ENCODE measurements around the gene IZUMO4. TPM values are rescaled to one million over a fixed set of nuclear protein-coding genes. Genes with fewer than 3 reads are reported as not detected.

IZUMO4 gene
- total RNA-seq, 1 donor from 2014 or later: 5.8 TPM

- Mint-ChIP-seq H3K9me3 (ENCODE audit: unreplicated experiment) (no peaks in the 10 kb centered on the region), H3K27me3 (ENCODE audit: low read depth, unreplicated experiment) (no peaks in the 10 kb centered on the region), H3K4me1 (ENCODE audit: low read depth, unreplicated experiment) (peaks cover 20% of the 10 kb centered on the region), H3K27ac (ENCODE audit: unreplicated experiment) (no peak overlapping the region), H3K36me3 (ENCODE audit: low read depth, unreplicated experiment) (peaks cover 4% of the 10 kb centered on the region), H3K4me3 (ENCODE audit: unreplicated experiment) (no peak overlapping the region)
- Histone ChIP-seq H3K36me3 (ENCODE audit: insufficient read depth, low read length) (peaks cover 2% of the 10 kb centered on the region), H3K27ac (ENCODE audit: low read depth, low read length) (no peak overlapping the region), H3K9ac (ENCODE audit: low read length) (no peak overlapping the region), H3K9me3 (ENCODE audit: insufficient read depth, low read depth, low read length) (no peaks in the 10 kb centered on the region), H4K20me1 (ENCODE audit: insufficient read depth, low read length) (peaks cover 96% of the 10 kb centered on the region), H2AFZ (ENCODE audit: low read depth, low read length) (no peak overlapping the region), H3K79me2 (ENCODE audit: insufficient read depth, low read length) (peaks cover 98% of the 10 kb centered on the region), H3K4me3 (ENCODE audit: insufficient read depth, low read depth, low read length) (no peak overlapping the region), H3K4me1 (ENCODE audit: insufficient read depth, low read length) (peaks cover 12% of the 10 kb centered on the region), H3K27me3 (ENCODE audit: insufficient read depth, low read length) (no peaks in the 10 kb centered on the region), H3K4me2 (ENCODE audit: low read length) (peak overlapping the region; percentile 10)
- TF ChIP-seq CTCF (IDR thresholded peaks at IDR 0.05; ENCODE audit: insufficient read depth, low read depth, low read length) (no peak), EZH2 (IDR thresholded peaks at IDR 0.05; ENCODE audit: insufficient read depth, low read length) (no peak)
- FAIRE-seq: no peak
- no peak for DNase-seq (ENCODE audit: low read depth)
Measured at GRCh38 chr19:2145831-2146241, 49.1 kb downstream of the IZUMO4 start.

- Mint-ChIP-seq H3K36me3 (ENCODE audit: low read depth, unreplicated experiment) (peaks cover 4% of the 10 kb centered on the region), H3K9me3 (ENCODE audit: unreplicated experiment) (no peaks in the 10 kb centered on the region), H3K27me3 (ENCODE audit: low read depth, unreplicated experiment) (no peaks in the 10 kb centered on the region), H3K4me3 (ENCODE audit: unreplicated experiment) (peak overlapping the region; percentile 92), H3K4me1 (ENCODE audit: low read depth, unreplicated experiment) (peaks cover 20% of the 10 kb centered on the region), H3K27ac (ENCODE audit: unreplicated experiment) (no peak overlapping the region)
- Histone ChIP-seq H3K9ac (ENCODE audit: low read length) (no peak overlapping the region), H3K4me3 (ENCODE audit: insufficient read depth, low read depth, low read length) (no peak overlapping the region), H3K4me1 (ENCODE audit: insufficient read depth, low read length) (peaks cover 17% of the 10 kb centered on the region), H3K79me2 (ENCODE audit: insufficient read depth, low read length) (peaks cover 76% of the 10 kb centered on the region), H3K4me2 (ENCODE audit: low read length) (peak overlapping the region; percentile 23), H3K27ac (ENCODE audit: low read depth, low read length) (no peak overlapping the region), H3K9me3 (ENCODE audit: insufficient read depth, low read depth, low read length) (no peaks in the 10 kb centered on the region), H4K20me1 (ENCODE audit: insufficient read depth, low read length) (peaks cover 71% of the 10 kb centered on the region), H3K36me3 (ENCODE audit: insufficient read depth, low read length) (peaks cover 2% of the 10 kb centered on the region), H3K27me3 (ENCODE audit: insufficient read depth, low read length) (no peaks in the 10 kb centered on the region), H2AFZ (ENCODE audit: low read depth, low read length) (no peak overlapping the region)
- TF ChIP-seq EZH2 (IDR thresholded peaks at IDR 0.05; ENCODE audit: insufficient read depth, low read length): no peak
- TF ChIP-seq CTCF (IDR thresholded peaks at IDR 0.05; ENCODE audit: insufficient read depth, low read depth, low read length): no peak
- FAIRE-seq (no peak), DNase-seq (ENCODE audit: low read depth) (no peak)
Measured at GRCh38 chr19:2148482-2149135, 51.9 kb downstream of the IZUMO4 start.

Other genes starting within 250 kb of the IZUMO4 start
- gene REXO1, start 248.4 kb upstream of the IZUMO4 start, total RNA-seq: 35.5 and 36.2 TPM in 2 replicates
- gene KLF16, start 233.3 kb upstream of the IZUMO4 start, total RNA-seq: 52.4 and 58.1 TPM in 2 replicates
- 56.7 and 61.4 TPM in 2 replicates for gene ABHD17A, start 211.4 kb upstream of the IZUMO4 start, total RNA-seq
- gene ADAT3, start 191.5 kb upstream of the IZUMO4 start, total RNA-seq: 3.7 and 5.7 TPM in 2 replicates
- gene SCAMP4, start 191.5 kb upstream of the IZUMO4 start, total RNA-seq: 72.2 and 73.4 TPM in 2 replicates
- 60.8 and 64.1 TPM in 2 replicates for gene CSNK1G2, start 155.7 kb upstream of the IZUMO4 start, total RNA-seq
- 49.5 and 53.7 TPM in 2 replicates for gene BTBD2, start 81.2 kb upstream of the IZUMO4 start, total RNA-seq
- 123 and 146 TPM in 2 replicates for gene MKNK2, start 45.7 kb upstream of the IZUMO4 start, total RNA-seq
- gene MOB3A, start 589 bp upstream of the IZUMO4 start, total RNA-seq: 45.3 and 47.2 TPM in 2 replicates
- 162 and 167 TPM in 2 replicates for gene AP3D1, start 54.7 kb downstream of the IZUMO4 start, total RNA-seq
- gene DOT1L, start 67.0 kb downstream of the IZUMO4 start, total RNA-seq: 21.7 and 25.6 TPM in 2 replicates
- gene PLEKHJ1, start 139.4 kb downstream of the IZUMO4 start, total RNA-seq: 69.9 and 78.3 TPM in 2 replicates
- gene SF3A2, start 139.9 kb downstream of the IZUMO4 start, total RNA-seq: 76.6 and 83.2 TPM in 2 replicates
- 3.5 and 4.6 TPM in 2 replicates for gene AMH, start 152.4 kb downstream of the IZUMO4 start, total RNA-seq
- 0.36 and 1.3 TPM in 2 replicates for gene JSRP1, start 159.5 kb downstream of the IZUMO4 start, total RNA-seq
- 0.18 TPM in 1 of 2 replicates, not detected in the other for gene PEAK3, start 185.3 kb downstream of the IZUMO4 start, total RNA-seq
- not detected in 2 replicates for gene LINGO3, start 211.2 kb downstream of the IZUMO4 start, total RNA-seq
- 91.4 and 97.6 TPM in 2 replicates for gene LSM7, start 231.7 kb downstream of the IZUMO4 start, total RNA-seq
- gene SPPL2B, start 231.8 kb downstream of the IZUMO4 start, total RNA-seq: 52.2 and 55.4 TPM in 2 replicates

All from astrocyte (in vitro differentiated cells and primary cell).